Bronchial epithelial cell (primary cell): ENCODE results near the gene HOMEZ. TPM values are rescaled to one million over a fixed set of nuclear protein-coding genes. Genes with fewer than 3 reads are reported as not detected.
A peak's percentile ranks its signal among the peaks of the same experiment; 100 is the strongest.
"Not testable (repeated sequence)": the region's sequence is repeated elsewhere in the genome, so short reads cannot be mapped to it uniquely, and the experiment has no call there.

Experiments
- DNase-seq: peaks from one replicate; pipeline ENCODE4 v3.0.0-alpha.2; 2010; ENCODE audit warnings: low read depth
- FAIRE-seq: peaks from 2 replicates; lab custom pipeline; 2011; peaks lifted over from hg19 to GRCh38; lab: Jason Lieb, UNC
- H3K27me3 ChIP-seq: 2 replicates; pipeline ENCODE4 v1.5.1; 2011; ENCODE audit warnings: low read length; ENCODE audit not compliant: control insufficient read depth, insufficient read depth
- H3K36me3 ChIP-seq: 2 replicates; pipeline ENCODE4 v1.5.1; 2011; ENCODE audit warnings: low read length; ENCODE audit not compliant: control insufficient read depth, insufficient read depth
- H3K4me3 ChIP-seq: 2 replicates; pipeline ENCODE4 v1.5.1; 2011; ENCODE audit warnings: mild to moderate bottlenecking, low read depth, low read length, control low read depth
- total RNA-seq: library from RNA; depleted of rRNA; stranded (reverse); fragments of >200 nt; gene quantifications from 2 replicates; pipeline ENCODE4 v1.2.1, GENCODE V29; 2014
- TF ChIP-seq, protein P1 (sequence below): IDR thresholded peaks from 2 replicates; pipeline ENCODE4 v1.5.1; 2011; ENCODE audit warnings: mild to moderate bottlenecking, moderate library complexity, low read length, control low read depth, inconsistent platforms; ENCODE audit not compliant: insufficient read depth, severe bottlenecking

HOMEZ gene
- total RNA-seq = 5.0 and 6.3 TPM in 2 replicates

DNA sequence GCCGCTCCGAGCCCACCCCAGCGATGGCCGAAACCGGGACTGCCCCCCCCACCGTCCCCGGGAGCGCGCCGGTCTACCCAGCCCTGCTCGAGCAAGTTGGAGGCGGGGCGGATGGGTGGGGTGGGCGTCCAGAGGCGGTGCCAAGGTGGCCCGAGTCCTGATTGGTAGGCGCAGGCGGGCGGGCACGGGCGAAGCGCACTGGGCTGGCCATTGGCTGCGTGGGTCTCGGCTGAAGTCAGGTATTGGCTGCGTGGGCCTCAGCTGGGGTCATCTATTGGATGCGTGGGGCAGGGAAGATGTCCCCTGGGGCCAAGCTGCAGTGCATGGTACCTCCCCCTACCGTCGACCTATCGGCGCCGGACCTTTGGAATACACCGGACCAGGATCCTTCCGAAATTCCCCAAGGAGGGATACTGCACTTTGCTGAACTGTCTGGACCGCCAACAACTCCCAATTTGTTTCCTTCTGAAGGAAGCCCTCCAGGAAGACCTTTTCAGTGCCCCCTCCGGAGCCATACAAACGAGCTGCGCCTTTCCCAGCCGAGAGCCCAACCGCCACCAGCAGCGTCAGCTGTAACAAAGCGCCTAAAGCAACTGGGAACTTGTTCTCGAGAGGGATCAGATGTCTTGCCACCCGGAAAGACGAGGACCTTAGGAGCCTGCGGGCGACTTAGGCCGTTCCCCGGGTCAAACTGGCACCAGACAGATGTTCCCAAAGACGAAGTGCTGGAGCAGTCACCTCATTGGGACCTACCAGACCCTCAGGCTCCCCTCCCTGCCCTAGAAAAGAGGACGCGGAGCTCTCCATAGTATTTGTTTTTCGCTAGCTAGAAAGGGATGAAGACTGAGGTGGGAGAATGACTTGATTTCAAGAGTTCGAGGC, at the start of gene HOMEZ:
Gene HOMEZ, minus strand, starts transcription at position 113 of the 882 bp plus-strand sequence. CDS start 180 bp downstream, outside the sequence.
- DNase-seq (peak; percentile 94), FAIRE-seq (no peak)
- peak within 1 kb of the TSS; percentile 90 for H3K4me3 ChIP-seq
- TF ChIP-seq, protein P1, sequence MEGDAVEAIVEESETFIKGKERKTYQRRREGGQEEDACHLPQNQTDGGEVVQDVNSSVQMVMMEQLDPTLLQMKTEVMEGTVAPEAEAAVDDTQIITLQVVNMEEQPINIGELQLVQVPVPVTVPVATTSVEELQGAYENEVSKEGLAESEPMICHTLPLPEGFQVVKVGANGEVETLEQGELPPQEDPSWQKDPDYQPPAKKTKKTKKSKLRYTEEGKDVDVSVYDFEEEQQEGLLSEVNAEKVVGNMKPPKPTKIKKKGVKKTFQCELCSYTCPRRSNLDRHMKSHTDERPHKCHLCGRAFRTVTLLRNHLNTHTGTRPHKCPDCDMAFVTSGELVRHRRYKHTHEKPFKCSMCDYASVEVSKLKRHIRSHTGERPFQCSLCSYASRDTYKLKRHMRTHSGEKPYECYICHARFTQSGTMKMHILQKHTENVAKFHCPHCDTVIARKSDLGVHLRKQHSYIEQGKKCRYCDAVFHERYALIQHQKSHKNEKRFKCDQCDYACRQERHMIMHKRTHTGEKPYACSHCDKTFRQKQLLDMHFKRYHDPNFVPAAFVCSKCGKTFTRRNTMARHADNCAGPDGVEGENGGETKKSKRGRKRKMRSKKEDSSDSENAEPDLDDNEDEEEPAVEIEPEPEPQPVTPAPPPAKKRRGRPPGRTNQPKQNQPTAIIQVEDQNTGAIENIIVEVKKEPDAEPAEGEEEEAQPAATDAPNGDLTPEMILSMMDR = no peak
- H3K27me3 ChIP-seq = no peaks in the 10 kb centered on the region
- H3K36me3 ChIP-seq = no peaks in the 10 kb centered on the region

- DNase-seq (no peak), FAIRE-seq (no peak)
- Histone ChIP-seq H3K27me3 (no peaks in the 10 kb centered on the region), H3K36me3 (no peaks in the 10 kb centered on the region), H3K4me3 (no peak overlapping the region)
- TF ChIP-seq, protein P1 = no peak
Measured at GRCh38 chr14:23335623-23336022, 49.7 kb upstream of the HOMEZ start.

DNA sequence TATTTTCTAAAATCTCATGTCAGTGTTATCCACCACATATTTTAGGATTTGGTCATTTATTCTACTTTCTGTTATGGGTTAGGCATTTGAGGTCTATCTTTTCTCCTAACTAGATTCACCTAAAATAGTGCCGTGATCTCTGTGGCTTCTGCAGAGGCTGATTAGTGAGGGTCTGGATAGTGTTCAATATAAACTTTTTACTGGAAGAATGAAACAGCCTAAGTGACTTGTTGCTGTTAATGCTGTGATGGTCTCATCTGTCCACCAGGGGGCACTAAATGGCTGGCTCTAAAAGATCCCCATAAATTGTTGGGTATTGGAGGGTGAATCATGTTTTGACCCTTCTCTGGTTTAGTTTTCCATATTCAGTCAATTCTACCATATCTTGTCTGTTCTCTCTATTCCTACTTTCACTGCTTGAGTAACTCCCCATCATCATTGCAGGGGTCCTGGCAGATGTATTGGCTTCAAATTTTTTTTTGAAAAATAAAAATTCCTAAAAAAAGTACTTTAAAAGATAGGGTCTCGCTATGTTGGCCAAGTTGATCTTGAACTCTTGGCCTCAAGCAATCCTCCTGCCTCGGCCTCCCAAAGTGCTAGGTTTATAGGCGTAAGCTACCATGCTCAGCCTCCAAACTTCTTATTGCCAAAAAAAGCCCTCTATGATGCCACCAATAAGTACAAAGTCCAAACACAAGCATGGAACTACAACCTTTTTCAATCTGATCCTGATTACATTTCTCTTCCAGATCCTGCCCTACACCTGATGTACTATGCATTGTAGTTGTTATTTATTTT, 42.2 kb upstream of the HOMEZ start:
- Histone ChIP-seq H3K27me3 (no peaks in the 10 kb centered on the region), H3K4me3 (no peak overlapping the region), H3K36me3 (peaks cover 8% of the 10 kb centered on the region)
- TF ChIP-seq, protein P1 = peak; percentile 74
- DNase-seq (peak; percentile 70), FAIRE-seq (no peak)

- Histone ChIP-seq H3K4me3 (no peak overlapping the region), H3K27me3 (no peaks in the 10 kb centered on the region), H3K36me3 (peaks cover 12% of the 10 kb centered on the region)
- DNase-seq (no peak), FAIRE-seq (no peak)
- TF ChIP-seq, protein P1 = no peak
Measured at GRCh38 chr14:23326491-23327332, 40.8 kb upstream of the HOMEZ start.

- H3K36me3 ChIP-seq = peaks cover 12% of the 10 kb centered on the region
- not testable (repeated sequence) for DNase-seq, H3K27me3 ChIP-seq, FAIRE-seq, H3K4me3 ChIP-seq
Measured at GRCh38 chr14:23325746-23326145, 39.8 kb upstream of the HOMEZ start.
